IPS-15b (cell line): Measurements from ENCODE around the gene EMC8.

Experiments
- H3K27me3 ChIP-seq: one replicate; pipeline ENCODE4 v1.6.1; 2013; ENCODE audit warnings: low read length; ENCODE audit not compliant: control insufficient read depth, insufficient read depth
- H3K36me3 ChIP-seq: one replicate; pipeline ENCODE4 v1.6.1; 2013; ENCODE audit warnings: low read length; ENCODE audit not compliant: control insufficient read depth, insufficient read depth
- H3K4me1 ChIP-seq: one replicate; pipeline ENCODE4 v1.6.1; 2013; ENCODE audit warnings: mild to moderate bottlenecking, low read length; ENCODE audit not compliant: control insufficient read depth, insufficient read depth
- H3K4me3 ChIP-seq: one replicate; pipeline ENCODE4 v1.5.1; 2013; ENCODE audit warnings: low read depth, low read length
- H3K9ac ChIP-seq: one replicate; pipeline ENCODE4 v1.6.1; 2013; ENCODE audit warnings: low read depth, mild to moderate bottlenecking, low read length
- H3K9me3 ChIP-seq: one replicate; pipeline ENCODE4 v1.6.1; 2013; ENCODE audit warnings: mild to moderate bottlenecking, low read length; ENCODE audit not compliant: control insufficient read depth, insufficient read depth

Gene EMC8

GRCh38 chr16:85832570-85833218 lies 33.4 kb upstream of the EMC8 start:
- Histone ChIP-seq H3K27me3 (no peaks in the 10 kb centered on the region), H3K4me3 (no peak overlapping the region), H3K4me1 (no peaks in the 10 kb centered on the region), H3K36me3 (no peaks in the 10 kb centered on the region), H3K9me3 (no peaks in the 10 kb centered on the region), H3K9ac (no peak overlapping the region)

GRCh38 chr16:85830821-85831220 lies 31.5 kb upstream of the EMC8 start:
- Histone ChIP-seq H3K9ac (no peak overlapping the region), H3K9me3 (no peaks in the 10 kb centered on the region), H3K36me3 (no peaks in the 10 kb centered on the region), H3K4me1 (no peaks in the 10 kb centered on the region), H3K27me3 (no peaks in the 10 kb centered on the region), H3K4me3 (no peak overlapping the region)

- no peaks in the 10 kb centered on the region for H3K36me3 ChIP-seq
- no peaks in the 10 kb centered on the region for H3K4me1 ChIP-seq
- no peaks in the 10 kb centered on the region for H3K27me3 ChIP-seq
- H3K9me3 ChIP-seq: no peaks in the 10 kb centered on the region
- H3K4me3 ChIP-seq: no peak overlapping the region
- no peak overlapping the region for H3K9ac ChIP-seq
These were observed 30.6 kb upstream of the EMC8 start for GRCh38 chr16:85829751-85830445.

- H3K9me3 ChIP-seq: no peaks in the 10 kb centered on the region
- no peaks in the 10 kb centered on the region for H3K4me1 ChIP-seq
- no peak overlapping the region for H3K9ac ChIP-seq
- no peak overlapping the region for H3K4me3 ChIP-seq
- H3K27me3 ChIP-seq: no peaks in the 10 kb centered on the region
- H3K36me3 ChIP-seq: no peaks in the 10 kb centered on the region
These were observed 29.9 kb upstream of the EMC8 start for GRCh38 chr16:85829171-85829719.

GRCh38 chr16:85828166-85828565 lies 28.8 kb upstream of the EMC8 start:
- Histone ChIP-seq H3K9me3 (no peaks in the 10 kb centered on the region), H3K9ac (no peak overlapping the region), H3K36me3 (no peaks in the 10 kb centered on the region), H3K27me3 (no peaks in the 10 kb centered on the region), H3K4me1 (no peaks in the 10 kb centered on the region), H3K4me3 (no peak overlapping the region)

GRCh38 chr16:85826686-85827247 lies 27.4 kb upstream of the EMC8 start:
- Histone ChIP-seq H3K4me1 (no peaks in the 10 kb centered on the region), H3K4me3 (no peak overlapping the region), H3K9me3 (no peaks in the 10 kb centered on the region), H3K36me3 (no peaks in the 10 kb centered on the region), H3K9ac (no peak overlapping the region), H3K27me3 (no peaks in the 10 kb centered on the region)

GRCh38 chr16:85825326-85825725 lies 26.0 kb upstream of the EMC8 start:
- Histone ChIP-seq H3K9ac (no peak overlapping the region), H3K27me3 (peaks cover 4% of the 10 kb centered on the region), H3K4me3 (no peak overlapping the region), H3K36me3 (no peaks in the 10 kb centered on the region), H3K4me1 (no peaks in the 10 kb centered on the region), H3K9me3 (no peaks in the 10 kb centered on the region)

GRCh38 chr16:85824161-85825135 lies 25.1 kb upstream of the EMC8 start:
- no peaks in the 10 kb centered on the region for H3K36me3 ChIP-seq
- H3K27me3 ChIP-seq: peaks cover 13% of the 10 kb centered on the region
- H3K9ac ChIP-seq: no peak overlapping the region
- no peak overlapping the region for H3K4me3 ChIP-seq
- H3K4me1 ChIP-seq: no peaks in the 10 kb centered on the region
- H3K9me3 ChIP-seq: no peaks in the 10 kb centered on the region

GRCh38 chr16:85823328-85823920 lies 24.1 kb upstream of the EMC8 start:
- Histone ChIP-seq H3K4me3 (no peak overlapping the region), H3K4me1 (no peaks in the 10 kb centered on the region), H3K27me3 (peaks cover 13% of the 10 kb centered on the region), H3K9me3 (no peaks in the 10 kb centered on the region), H3K36me3 (no peaks in the 10 kb centered on the region), H3K9ac (no peak overlapping the region)

- Histone ChIP-seq H3K4me1 (no peaks in the 10 kb centered on the region), H3K27me3 (peaks cover 13% of the 10 kb centered on the region)
These were observed 22.8 kb upstream of the EMC8 start for GRCh38 chr16:85822145-85822544.

More at GRCh38 chr16:85822145-85822544, 22.8 kb upstream of the EMC8 start:
- H3K9me3 ChIP-seq: no peaks in the 10 kb centered on the region
- no peak overlapping the region for H3K9ac ChIP-seq
- H3K4me3 ChIP-seq: no peak overlapping the region
- no peaks in the 10 kb centered on the region for H3K36me3 ChIP-seq
